ENCODE data around the gene AVL9. TPM values are rescaled to one million over a fixed set of nuclear protein-coding genes. Genes with fewer than 3 reads are reported as not detected.

AVL9 gene
- total and polyA plus RNA-seq, 2 experiments from 2014 or later = 13.1 to 33.8 TPM

DNA sequence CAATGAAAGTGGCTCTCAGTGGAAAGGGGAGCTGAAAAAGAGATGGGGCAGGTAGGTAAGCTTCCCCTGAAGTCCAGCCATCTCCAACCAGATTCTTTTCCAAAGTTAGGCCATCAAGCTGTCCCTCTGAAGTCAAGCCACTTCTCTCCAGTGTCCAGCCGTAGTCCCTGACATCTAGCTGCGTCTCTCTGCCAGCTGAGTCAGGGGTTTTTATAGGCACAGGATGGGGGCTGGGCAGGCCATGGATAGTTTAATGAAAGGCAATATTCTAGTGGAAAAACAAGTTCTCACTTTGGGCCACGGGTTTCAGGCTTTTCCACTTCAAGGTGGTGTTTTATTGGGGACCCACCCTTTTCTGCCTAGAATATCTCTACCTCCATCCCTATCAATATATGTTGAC is 36.8 kb downstream of the AVL9 start:
- no peaks in the 10 kb centered on the region for H3K27me3 ChIP-seq (ENCODE audit: insufficient read depth)
- no peak overlapping the region for H3K27ac ChIP-seq (ENCODE audit: low read depth)
- H3K9me2 ChIP-seq (ENCODE audit: insufficient read depth) = peaks cover 6% of the 10 kb centered on the region; the same call in 1 of the 2 replicates
- peaks cover 6% of the 10 kb centered on the region for H3K27me3 Mint-ChIP-seq (ENCODE audit: insufficient read depth, low read depth, poor library complexity)
- H3K79me2 ChIP-seq (replicated peaks; ENCODE audit: insufficient read depth) = peaks cover 73% of the 10 kb centered on the region
- H3K36me3 ChIP-seq (ENCODE audit: insufficient read depth) = no peaks in the 10 kb centered on the region
- 0 out of 2 replicates have a peak overlapping the region, but pooled peaks have one; percentile 89 for H3K27ac Mint-ChIP-seq
- no peak overlapping the region for H3K4me3 Mint-ChIP-seq
- peaks cover 25% of the 10 kb centered on the region for H3K4me1 ChIP-seq (ENCODE audit: insufficient read depth)
- peaks cover 25% of the 10 kb centered on the region for H3K36me3 Mint-ChIP-seq (ENCODE audit: low read depth)
- no peak for TF ChIP-seq EZH2phosphoT487 (IDR thresholded peaks at IDR 0.05; ENCODE audit: unreplicated experiment)
- TF ChIP-seq ZNF114 (CRISPR knock-in tag; IDR thresholded peaks at IDR 0.05) = no peak
- TF ChIP-seq NANOG (IDR thresholded peaks at IDR 0.05; ENCODE audit: borderline replicate concordance) = no peak
- no peak for TF ChIP-seq REST (IDR thresholded peaks at IDR 0.05; ENCODE audit: unreplicated experiment)
- no peak overlapping the region for H2AFZ ChIP-seq
- DNase-seq (ENCODE audit: low spot score) = no peak
- H3F3A ChIP-seq (replicated peaks; ENCODE audit: low read depth) = no peaks in the 10 kb centered on the region
- peaks cover 30% of the 10 kb centered on the region for H3K4me1 Mint-ChIP-seq
- peaks cover 20% of the 10 kb centered on the region for H4K20me1 ChIP-seq (replicated peaks; ENCODE audit: insufficient read depth)
- no peak for ATAC-seq
- H3K4me2 ChIP-seq = no peak overlapping the region
- H3K4me3 ChIP-seq = no peak overlapping the region
- peaks cover 4% of the 10 kb centered on the region; the same call in 1 of the 3 replicates for H3K9me3 Mint-ChIP-seq

- Histone ChIP-seq H3K4me1 (ENCODE audit: insufficient read depth) (peaks cover 19% of the 10 kb centered on the region), H3F3A (replicated peaks; ENCODE audit: low read depth) (no peaks in the 10 kb centered on the region), H3K27ac (ENCODE audit: low read depth) (no peak overlapping the region), H3K36me3 (ENCODE audit: insufficient read depth) (no peaks in the 10 kb centered on the region), H4K20me1 (replicated peaks; ENCODE audit: insufficient read depth) (peaks cover 20% of the 10 kb centered on the region), H3K79me2 (replicated peaks; ENCODE audit: insufficient read depth) (peaks cover 72% of the 10 kb centered on the region), H3K4me2 (no peak overlapping the region), H3K27me3 (ENCODE audit: insufficient read depth) (no peaks in the 10 kb centered on the region), H3K4me3 (no peak overlapping the region), H3K9me2 (ENCODE audit: insufficient read depth) (peaks cover 6% of the 10 kb centered on the region; the same call in 1 of the 2 replicates), H2AFZ (no peak overlapping the region)
- Mint-ChIP-seq H3K9me3 (peaks cover 4% of the 10 kb centered on the region; the same call in 1 of the 3 replicates), H3K36me3 (ENCODE audit: low read depth) (peaks cover 25% of the 10 kb centered on the region), H3K27ac (no peak overlapping the region), H3K27me3 (ENCODE audit: insufficient read depth, low read depth, poor library complexity) (peaks cover 6% of the 10 kb centered on the region), H3K4me3 (no peak overlapping the region), H3K4me1 (peaks cover 25% of the 10 kb centered on the region)
- ATAC-seq (no peak), DNase-seq (ENCODE audit: low spot score) (no peak)
- TF ChIP-seq EZH2phosphoT487 (IDR thresholded peaks at IDR 0.05; ENCODE audit: unreplicated experiment) (no peak), REST (IDR thresholded peaks at IDR 0.05; ENCODE audit: unreplicated experiment) (no peak), ZNF114 (CRISPR knock-in tag; IDR thresholded peaks at IDR 0.05) (no peak), NANOG (IDR thresholded peaks at IDR 0.05; ENCODE audit: borderline replicate concordance) (no peak), POLR2AphosphoS5 (IDR thresholded peaks at IDR 0.05; ENCODE audit: low read depth) (no peak), ETS1 (IDR thresholded peaks at IDR 0.05) (no peak), EZH2 (IDR thresholded peaks at IDR 0.05; ENCODE audit: low read depth, unreplicated experiment) (no peak)
These were observed 37.4 kb downstream of the AVL9 start for GRCh38 chr7:32532716-32533115.
